Cardiac muscle cell (in vitro differentiated cells and primary cell): Measurements from ENCODE around the gene TMEM213. TPM values are rescaled to one million over a fixed set of nuclear protein-coding genes. Genes with fewer than 3 reads are reported as not detected.
A peak's percentile ranks its signal among the peaks of the same experiment; 100 is the strongest.

ENCODE experiments used
- DNase-seq, 2 donors: peaks; one replicate each; pipeline versions ENCODE4 v3.0.0 to v3.0.0-alpha.2; 2010 to 2017; ENCODE audit warnings: low read depth in 1 of 2, low spot score in 1 of 2
- H3K27ac ChIP-seq: fragments of 200-600 bp; sonication (generic); 2 replicates; pipeline ENCODE4 v1.5.1; 2016
- H3K27me3 ChIP-seq: fragments of 200-600 bp; sonication (generic); 2 replicates; pipeline ENCODE4 v1.6.0; 2016; ENCODE audit warnings: control low read depth
- H3K36me3 ChIP-seq: fragments of 200-600 bp; sonication (generic); 2 replicates; pipeline ENCODE4 v1.5.1; 2016; ENCODE audit warnings: control low read depth
- H3K4me1 ChIP-seq: fragments of 200-600 bp; sonication (generic); 2 replicates; pipeline ENCODE4 v1.8.1; 2017; ENCODE audit warnings: low read depth, mild to moderate bottlenecking, mixed run types
- H3K4me3 ChIP-seq: fragments of 200-600 bp; sonication (generic); 2 replicates; pipeline ENCODE4 v1.5.1; 2016; ENCODE audit warnings: mild to moderate bottlenecking
- H3K9me3 ChIP-seq: fragments of 200-600 bp; sonication (generic); 2 replicates; pipeline ENCODE4 v1.5.1; 2017; ENCODE audit warnings: low read depth, mild to moderate bottlenecking, control low read depth
- CTCF ChIP-seq: IDR thresholded peaks from 2 replicates; pipeline ENCODE4 v1.5.1; 2012; ENCODE audit warnings: low read depth, mild to moderate bottlenecking, low read length
- polyA plus RNA-seq: library from polyadenylated mRNA; unstranded; fragments of >200 nt; fragmentation: Nextera tagmentation; extraction: Ambion mirVana; gene quantifications from 2 replicates; pipeline ENCODE4 v1.2.1, GENCODE V29; 2016
- total RNA-seq: library from RNA; depleted of rRNA; stranded (reverse); fragments of >200 nt; gene quantifications from 2 replicates; pipeline ENCODE4 v1.2.3, GENCODE V29; 2016

The TMEM213 gene
- total and polyA plus RNA-seq, 2 experiments from 2014 or later: not detected

DNA sequence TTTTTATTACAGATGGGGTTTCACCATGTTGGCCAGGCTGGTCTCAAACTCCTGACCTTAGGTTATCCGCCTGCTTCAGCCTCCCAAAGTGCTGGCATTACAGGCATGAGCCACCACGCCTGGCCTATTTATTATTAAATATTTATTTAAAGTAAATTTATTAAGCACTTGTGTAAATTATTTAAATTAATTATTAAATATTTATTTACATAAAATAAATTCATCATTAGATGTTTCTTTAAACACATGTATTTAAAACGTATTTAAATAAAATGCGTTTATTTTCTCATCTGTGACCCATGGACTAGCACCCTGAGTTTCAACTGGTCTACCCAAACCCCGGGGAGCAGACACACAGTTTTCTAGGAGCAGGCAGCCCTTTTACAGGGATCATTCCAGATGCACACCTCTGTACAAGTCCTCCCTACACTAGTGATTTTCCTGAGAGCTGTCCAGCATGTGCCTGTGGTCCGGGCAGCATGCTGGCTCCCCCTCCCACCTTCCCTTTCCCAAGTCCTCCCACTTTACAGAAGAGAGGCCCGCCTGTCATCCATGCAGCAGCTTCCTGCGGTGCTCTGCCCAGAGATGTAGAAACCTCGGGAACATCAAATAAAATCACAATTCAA lies 89.4 kb downstream of the TMEM213 start:
- Histone ChIP-seq H3K27ac (no peak overlapping the region), H3K9me3 (no peaks in the 10 kb centered on the region), H3K27me3 (no peaks in the 10 kb centered on the region), H3K4me3 (no peak overlapping the region), H3K4me1 (peaks cover 9% of the 10 kb centered on the region), H3K36me3 (no peaks in the 10 kb centered on the region)
- no peak for TF ChIP-seq CTCF
- DNase-seq: peak in 1 of 2 donors; percentile 62

Other genes with a start within 250 kb of the TMEM213 start
- gene SVOPL, start 96.6 kb upstream of the TMEM213 start, total RNA-seq: 1.6 and 2.3 TPM in 2 replicates
- gene SVOPL, start 96.6 kb upstream of the TMEM213 start, polyA plus RNA-seq: 4.5 and 10.3 TPM in 2 replicates
- gene ATP6V0A4, start 202 bp downstream of the TMEM213 start, total RNA-seq: 0.28 TPM in 1 of 2 replicates, not detected in the other
- gene ATP6V0A4, start 202 bp downstream of the TMEM213 start, polyA plus RNA-seq: 0.39 TPM in 1 of 2 replicates, not detected in the other
- 8.8 and 13.6 TPM in 2 replicates for gene KIAA1549, start 183.4 kb downstream of the TMEM213 start, total RNA-seq
- gene KIAA1549, start 183.4 kb downstream of the TMEM213 start, polyA plus RNA-seq: 7.5 and 8.8 TPM in 2 replicates
- gene ZC3HAV1L, start 238.0 kb downstream of the TMEM213 start, total RNA-seq: 10.4 and 23.5 TPM in 2 replicates
- 5.7 and 6.0 TPM in 2 replicates for gene ZC3HAV1L, start 238.0 kb downstream of the TMEM213 start, polyA plus RNA-seq